MG63 (cell line): ENCODE data around the gene PNN. TPM values are rescaled to one million over a fixed set of nuclear protein-coding genes. Genes with fewer than 3 reads are reported as not detected.
"Not testable (repeated sequence)": the region's sequence is repeated elsewhere in the genome, so short reads cannot be mapped to it uniquely, and the experiment has no call there.

ENCODE experiments used
- DNase-seq: peaks from one replicate; pipeline ENCODE4 v3.0.0-alpha.2; 2020
- H3K27me3 ChIP-seq: fragments of 250-450 bp; sonication (Bioruptor Pico); 2 replicates; pipeline ENCODE4 v1.5.1; 2020; ENCODE audit warnings: mild to moderate bottlenecking, moderate library complexity
- H3K36me3 ChIP-seq: fragments of 250-450 bp; sonication (Bioruptor Pico); 2 replicates; pipeline ENCODE4 v1.5.1; 2020; ENCODE audit warnings: mild to moderate bottlenecking, moderate library complexity
- H3K4me3 ChIP-seq: fragments of 250-450 bp; sonication (Bioruptor Pico); 2 replicates; pipeline ENCODE4 v1.5.1; 2020; ENCODE audit warnings: mild to moderate bottlenecking, moderate library complexity
- H3K9me3 ChIP-seq: fragments of 250-450 bp; sonication (Bioruptor Pico); 2 replicates; pipeline ENCODE4 v1.5.1; 2020; ENCODE audit warnings: mild to moderate bottlenecking, moderate library complexity
- total RNA-seq: library from RNA; depleted of rRNA; stranded (reverse); fragments of >200 nt; shearing (Covaris generic); gene quantifications from 2 replicates; pipeline ENCODE4 v1.2.3, GENCODE V29; 2014; ENCODE audit warnings: low replicate concordance; rRNA removed

PNN gene
- total RNA-seq, 1 experiment from 2014 or later: 8.2 TPM

DNA sequence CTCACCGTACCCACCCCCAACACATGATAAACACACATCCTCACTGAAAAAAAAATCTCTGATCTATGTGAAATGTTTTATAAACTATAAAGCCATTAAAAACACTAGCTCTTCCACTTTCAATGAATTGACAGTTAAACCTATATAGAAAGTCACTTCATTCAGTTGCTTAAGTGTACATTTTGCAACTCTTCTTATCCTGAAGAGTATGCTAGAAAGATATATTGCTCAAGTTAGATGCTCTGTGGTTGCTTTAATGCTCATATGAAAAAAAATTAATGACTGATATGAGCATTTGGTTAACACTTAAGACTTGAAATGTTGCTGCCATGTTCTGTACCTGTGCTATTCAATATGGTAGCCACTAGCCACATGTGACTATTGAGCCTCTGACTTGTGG lies 37.6 kb downstream of the PNN start:
- H3K36me3 ChIP-seq: no peaks in the 10 kb centered on the region
- no peaks in the 10 kb centered on the region for H3K9me3 ChIP-seq

DNA sequence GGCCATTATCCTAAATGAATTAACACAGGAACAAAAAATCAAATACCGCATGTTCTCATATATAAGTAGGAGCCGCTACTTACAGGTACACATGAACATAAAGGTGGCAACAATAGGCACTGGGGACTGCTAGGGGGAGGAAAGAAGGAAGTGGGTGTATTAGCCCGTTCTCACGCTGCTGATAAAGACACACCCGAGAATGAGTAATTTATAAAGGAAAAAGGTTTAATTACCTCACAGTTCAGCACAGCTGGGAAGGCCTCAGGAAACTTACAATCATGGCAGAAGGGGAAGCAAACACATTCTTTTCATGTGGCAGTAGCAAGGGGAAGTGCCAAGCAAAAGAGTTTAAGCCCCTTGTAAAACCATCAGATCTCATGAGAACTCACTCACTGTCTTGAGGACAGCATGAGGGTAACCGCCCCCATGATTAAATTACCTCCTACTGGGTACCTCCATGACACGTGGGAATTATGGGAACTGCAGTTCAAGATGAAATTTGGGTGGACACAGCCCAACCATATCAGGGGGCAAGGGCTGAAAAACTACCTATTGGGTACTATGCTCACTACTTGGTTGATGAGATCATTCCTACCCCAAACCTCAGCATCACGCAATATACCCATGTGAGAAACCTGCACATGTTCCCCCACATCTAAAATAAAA lies 42.3 kb downstream of the PNN start:
- no peak overlapping the region for H3K4me3 ChIP-seq
- no peaks in the 10 kb centered on the region for H3K36me3 ChIP-seq
- H3K27me3 ChIP-seq: no peaks in the 10 kb centered on the region
- H3K9me3 ChIP-seq: no peaks in the 10 kb centered on the region
- DNase-seq: no peak

More for the DNA sequence above, 37.6 kb downstream of the PNN start:
- no peaks in the 10 kb centered on the region for H3K27me3 ChIP-seq
- no peak for DNase-seq
- no peak overlapping the region for H3K4me3 ChIP-seq

DNA sequence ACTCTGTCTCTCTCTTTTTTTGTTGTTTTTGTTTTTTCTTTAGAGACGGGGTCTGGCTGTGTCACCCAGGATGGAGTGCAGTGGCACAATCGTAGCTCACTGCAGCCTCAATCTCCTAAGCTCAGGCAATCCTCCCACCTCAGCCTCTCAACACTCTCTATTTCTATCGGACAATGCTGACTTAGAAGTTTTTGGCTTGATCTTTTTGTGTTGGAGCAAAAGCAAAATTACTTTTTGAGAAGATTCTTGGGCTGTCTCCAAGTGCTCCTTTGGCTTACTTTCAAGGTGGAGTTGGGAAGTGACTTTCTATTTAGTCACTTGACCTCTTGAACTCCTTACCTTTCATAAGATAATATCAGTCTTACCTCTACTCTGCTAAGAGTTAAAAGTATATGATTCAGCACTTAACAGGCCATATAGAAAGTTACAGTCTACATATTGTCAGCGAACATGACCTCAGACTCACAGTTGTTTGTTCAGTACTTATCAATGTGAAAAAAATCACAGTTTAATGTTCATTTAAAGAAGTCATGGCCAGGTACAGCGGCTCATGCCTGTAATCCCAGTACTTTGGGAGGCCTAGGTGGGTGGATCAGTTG lies 43.2 kb downstream of the PNN start:
- no peak for DNase-seq
- no peaks in the 10 kb centered on the region for H3K9me3 ChIP-seq
- no peaks in the 10 kb centered on the region for H3K27me3 ChIP-seq
- H3K36me3 ChIP-seq: no peaks in the 10 kb centered on the region
- H3K4me3 ChIP-seq: no peak overlapping the region

DNA sequence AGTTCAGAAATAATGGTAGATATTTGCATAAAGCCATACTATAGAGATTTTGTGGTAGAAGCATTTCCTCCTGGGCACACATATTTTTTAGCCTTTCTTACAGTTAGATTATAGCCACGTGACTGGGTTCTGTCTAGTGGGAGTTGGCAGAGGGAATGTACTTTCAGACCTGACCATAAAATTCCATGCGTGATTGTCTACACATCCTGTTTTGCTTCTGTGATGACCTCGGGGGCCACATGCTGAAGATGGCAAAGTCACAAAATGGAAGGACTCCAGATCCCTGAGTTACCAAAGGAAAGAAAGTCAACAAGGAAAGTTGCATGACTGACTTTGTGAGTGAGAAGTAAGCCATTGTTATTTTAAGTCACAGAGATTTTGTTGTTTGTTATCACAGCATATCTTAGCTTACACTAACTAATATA lies 44.0 kb downstream of the PNN start:
- no peaks in the 10 kb centered on the region for H3K9me3 ChIP-seq
- H3K36me3 ChIP-seq: no peaks in the 10 kb centered on the region
- no peak overlapping the region for H3K4me3 ChIP-seq
- no peak for DNase-seq
- no peaks in the 10 kb centered on the region for H3K27me3 ChIP-seq

DNA sequence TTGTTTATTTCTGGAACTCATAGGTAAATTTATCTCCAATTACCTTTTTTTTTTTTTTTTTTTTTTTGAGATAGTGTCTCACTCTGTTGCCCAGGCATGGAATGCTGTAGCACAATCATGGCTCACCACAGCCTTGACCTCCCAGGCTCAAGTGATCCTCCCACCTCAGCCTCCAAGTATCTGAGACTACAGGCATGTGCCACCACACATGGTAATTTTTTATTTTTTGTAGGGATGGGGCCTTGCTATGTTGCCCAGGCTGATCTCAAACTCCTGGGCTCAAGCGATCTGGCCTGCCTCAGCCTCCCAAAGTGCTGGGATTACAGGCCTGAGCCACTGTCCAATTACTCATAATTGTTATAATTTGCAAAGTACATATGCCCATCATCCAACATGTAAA lies 45.4 kb downstream of the PNN start:
- not testable (repeated sequence) for DNase-seq, H3K27me3 ChIP-seq, H3K36me3 ChIP-seq, H3K4me3 ChIP-seq, H3K9me3 ChIP-seq

DNA sequence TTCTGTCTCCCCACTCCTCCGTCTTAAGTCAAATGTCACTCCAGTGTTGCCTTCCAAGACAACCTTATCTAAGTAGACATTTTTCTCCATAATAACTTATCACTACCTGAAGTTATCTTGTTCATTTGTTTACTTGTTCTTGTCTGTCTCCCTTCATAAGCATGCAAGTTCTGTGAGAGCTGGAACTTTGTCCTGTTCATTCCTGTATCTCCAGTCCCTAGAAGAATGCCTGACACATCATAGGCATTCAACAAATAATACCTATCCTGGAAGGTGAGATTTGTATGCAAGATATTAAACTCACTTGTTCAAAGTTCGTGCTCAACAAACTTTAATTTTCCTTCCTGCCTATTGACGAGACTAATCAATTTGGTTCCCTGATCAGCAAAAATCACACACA lies 53.0 kb downstream of the PNN start:
- no peaks in the 10 kb centered on the region for H3K27me3 ChIP-seq
- H3K9me3 ChIP-seq: no peaks in the 10 kb centered on the region
- no peaks in the 10 kb centered on the region for H3K36me3 ChIP-seq
- DNase-seq: no peak
- no peak overlapping the region for H3K4me3 ChIP-seq

DNA sequence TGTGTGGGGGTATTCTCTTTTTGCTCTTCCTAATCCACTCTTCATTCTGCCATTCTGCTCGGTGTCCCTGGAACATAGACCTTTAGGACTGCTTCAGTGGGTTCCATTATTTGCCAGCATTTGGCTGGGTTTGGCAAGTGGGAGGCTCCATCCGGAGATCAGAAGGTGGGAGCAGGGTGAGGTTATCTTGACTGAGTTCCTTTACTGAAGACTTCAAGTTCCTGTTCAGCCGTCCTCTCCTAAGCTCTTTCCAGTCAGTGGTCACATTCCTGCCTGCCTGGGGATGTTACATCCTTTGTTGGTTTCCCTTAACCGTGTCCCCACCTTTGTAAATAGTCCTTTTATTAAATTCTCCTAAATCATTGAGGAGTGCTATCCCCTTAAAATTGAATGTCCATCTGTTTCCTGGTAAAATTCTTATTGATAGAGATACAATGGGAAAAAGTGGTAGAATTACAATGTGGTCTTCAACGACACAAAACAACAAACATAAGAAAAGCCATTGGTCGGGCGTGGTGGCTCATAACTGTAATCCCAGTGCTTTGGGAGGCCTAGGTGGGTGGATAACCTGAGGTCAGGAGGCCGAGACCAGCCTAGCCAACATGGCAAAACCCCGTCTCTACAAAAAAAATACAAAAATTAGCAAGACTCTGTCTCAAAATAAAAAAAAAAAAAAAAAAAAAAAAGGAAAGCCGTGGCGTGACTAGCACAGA lies 53.6 kb downstream of the PNN start:
- no peaks in the 10 kb centered on the region for H3K9me3 ChIP-seq
- no peaks in the 10 kb centered on the region for H3K27me3 ChIP-seq
- DNase-seq: no peak
- no peaks in the 10 kb centered on the region for H3K36me3 ChIP-seq
- no peak overlapping the region for H3K4me3 ChIP-seq

DNA sequence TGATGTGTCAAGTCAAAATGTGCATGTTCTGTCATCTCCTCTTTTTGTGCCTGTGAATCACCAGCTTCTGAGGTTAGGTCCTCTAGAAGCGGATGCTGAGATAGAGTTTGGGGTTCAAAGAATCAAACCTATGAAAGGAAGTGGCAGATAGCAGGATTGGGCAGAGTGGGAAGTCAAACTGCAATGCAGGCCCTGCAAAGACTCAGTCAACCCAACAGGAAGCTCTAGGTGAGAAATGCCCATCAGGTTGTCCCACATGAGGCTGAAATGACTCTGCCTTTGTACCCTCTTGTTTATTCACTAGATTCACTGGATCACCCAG lies 54.1 kb downstream of the PNN start:
- H3K4me3 ChIP-seq: no peak overlapping the region
- no peaks in the 10 kb centered on the region for H3K9me3 ChIP-seq
- no peak for DNase-seq
- H3K36me3 ChIP-seq: no peaks in the 10 kb centered on the region
- H3K27me3 ChIP-seq: no peaks in the 10 kb centered on the region

DNA sequence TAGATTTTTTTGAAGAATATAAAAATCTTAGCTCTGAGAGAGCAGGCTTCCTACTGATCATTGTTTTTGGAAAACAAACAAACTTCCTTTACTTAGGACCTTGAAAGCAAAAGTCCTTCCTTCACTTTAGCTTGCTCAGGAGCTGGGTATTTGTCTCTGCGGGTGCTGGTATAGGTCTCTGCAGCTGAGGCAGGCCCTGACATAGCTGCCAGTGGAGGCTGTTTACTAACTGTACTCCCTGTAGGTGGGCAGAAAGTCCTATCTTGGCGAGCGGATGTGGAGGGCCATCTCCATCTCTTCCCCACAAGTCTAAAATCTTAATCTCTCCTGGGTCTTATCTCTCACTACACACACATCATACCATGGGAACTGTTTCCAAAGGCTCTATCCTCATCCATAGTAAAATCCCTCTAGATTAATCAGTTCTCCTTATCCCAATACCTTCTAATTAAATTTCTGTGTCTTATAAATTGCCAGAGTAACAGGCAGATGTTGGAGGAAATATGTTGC lies 54.6 kb downstream of the PNN start:
- H3K27me3 ChIP-seq: no peaks in the 10 kb centered on the region
- no peaks in the 10 kb centered on the region for H3K9me3 ChIP-seq
- H3K4me3 ChIP-seq: no peak overlapping the region
- H3K36me3 ChIP-seq: no peaks in the 10 kb centered on the region
- DNase-seq: no peak

DNA sequence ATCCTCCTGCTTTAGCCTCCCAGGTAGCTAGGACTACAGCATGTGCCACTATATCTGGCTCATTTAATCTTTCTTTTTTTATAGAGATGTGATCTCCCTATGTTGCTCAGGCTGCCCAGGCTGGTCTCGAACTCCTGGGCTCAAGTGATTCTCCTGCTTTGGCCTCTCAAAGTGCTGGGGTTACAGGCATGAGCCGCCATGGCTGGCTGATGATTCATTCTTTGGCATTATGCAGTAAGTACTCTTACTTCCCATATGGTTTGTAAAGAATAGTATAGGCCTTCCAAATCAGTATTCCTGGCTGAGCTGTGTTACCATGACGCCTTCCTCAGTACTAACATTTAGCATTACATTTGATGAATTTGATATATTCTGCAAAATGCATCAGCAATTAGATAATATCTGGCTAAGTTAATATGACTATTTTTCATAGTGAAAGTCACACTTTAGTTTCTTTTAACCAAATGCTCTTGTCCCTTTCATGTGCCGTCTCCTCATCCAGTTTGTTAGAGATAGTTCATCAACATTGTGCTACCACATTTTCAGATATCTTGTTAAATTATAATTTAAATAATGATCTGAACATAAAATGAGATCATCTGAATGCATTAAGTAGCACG lies 55.5 kb downstream of the PNN start:
- Histone ChIP-seq H3K36me3 (no peaks in the 10 kb centered on the region), H3K9me3 (no peaks in the 10 kb centered on the region), H3K27me3 (no peaks in the 10 kb centered on the region), H3K4me3 (no peak overlapping the region)
- no peak for DNase-seq

DNA sequence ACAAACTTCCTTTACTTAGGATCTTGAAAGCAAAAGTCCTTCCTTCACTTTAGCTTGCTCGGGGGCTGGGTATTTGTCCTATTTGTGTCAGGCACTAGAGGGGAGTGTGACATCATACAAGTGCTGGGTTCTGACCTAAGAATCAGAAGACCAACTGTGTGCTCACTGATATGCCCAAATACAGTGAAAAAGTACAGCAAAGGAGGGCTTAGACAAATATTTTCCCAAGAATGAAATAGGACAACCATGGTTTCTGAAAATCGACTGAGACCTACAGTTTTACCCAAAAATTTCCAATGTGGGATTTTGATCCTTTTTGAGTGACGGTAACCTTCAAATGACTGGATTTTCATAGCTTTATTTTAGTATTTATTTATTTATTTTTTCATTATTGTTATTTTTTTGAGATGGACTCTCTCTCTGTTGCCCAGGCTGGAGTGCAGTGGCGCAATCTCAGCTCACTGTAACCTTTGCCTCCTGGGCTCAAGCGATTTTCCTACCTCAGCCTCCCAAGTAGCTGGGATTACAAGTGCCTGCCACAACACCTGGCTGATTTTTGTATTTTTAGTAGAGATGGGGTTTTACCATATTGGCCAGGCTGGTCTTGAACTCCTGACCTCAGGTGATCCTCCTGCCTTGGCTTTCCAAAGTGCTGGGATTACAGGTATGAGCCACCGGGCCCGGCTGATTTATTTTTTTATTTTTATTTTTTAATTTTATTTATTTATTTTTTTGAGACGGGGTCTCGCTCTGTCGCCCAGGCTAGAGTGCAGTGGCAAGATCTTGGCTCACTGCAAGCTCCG lies 56.9 kb downstream of the PNN start:
- not testable (repeated sequence) for H3K4me3 ChIP-seq, H3K9me3 ChIP-seq, H3K27me3 ChIP-seq, H3K36me3 ChIP-seq
- peak; percentile 7 for DNase-seq

Other genes starting within 250 kb of the PNN start
- gene SEC23A, start 72.0 kb upstream of the PNN start, total RNA-seq: 86.8 and 125 TPM in 2 replicates
- 30.3 and 33.7 TPM in 2 replicates for gene GEMIN2, start 60.9 kb upstream of the PNN start, total RNA-seq
- 6.4 and 8.9 TPM in 2 replicates for gene TRAPPC6B, start 4.9 kb upstream of the PNN start, total RNA-seq
- gene MIA2, start 58.7 kb downstream of the PNN start, total RNA-seq: 6.3 and 8.6 TPM in 2 replicates